PC-9 (cell line): ENCODE measurements around the gene C1QL2.

Source experiments
- CTCF ChIP-seq: fragments of 200-600 bp; sonication (generic); conservative IDR thresholded peaks from 2 replicates; pipeline ENCODE4 v1.6.1; 2017; ENCODE audit warnings: mixed run types, antibody characterized with exemption, mild to moderate bottlenecking, moderate library complexity
- EZH2 ChIP-seq: fragments of 200-600 bp; sonication (generic); IDR thresholded peaks from 2 replicates; pipeline ENCODE4 v1.8.0; 2017; ENCODE audit warnings: antibody characterized with exemption, low read depth

- TF ChIP-seq CTCF (no peak), EZH2 (no peak)
These were observed 38.4 kb downstream of the C1QL2 start for GRCh38 chr2:119119999-119120756.
